ENCODE results near the gene WWOX. TPM values are rescaled to one million over a fixed set of nuclear protein-coding genes. Genes with fewer than 3 reads are reported as not detected.
A peak's percentile ranks its signal among the peaks of the same experiment; 100 is the strongest.

The WWOX gene
- total RNA-seq, 1 experiment from 2014 or later: 15.6 TPM

- H3K4me1 Mint-ChIP-seq: no peaks in the 10 kb centered on the region
- Histone ChIP-seq H2AK5ac (ENCODE audit: insufficient read length, low read length) (no peak overlapping the region), H3K4ac (ENCODE audit: low read depth, low read length) (no peak overlapping the region), H3K56ac (ENCODE audit: insufficient read length, low read depth, low read length) (no peak overlapping the region), H3K9me3 (ENCODE audit: control insufficient read depth, low read depth, low read length) (no peaks in the 10 kb centered on the region), H3K23ac (ENCODE audit: insufficient read length, low read depth, low read length) (no peak overlapping the region), H3K27ac (ENCODE audit: insufficient read length, low read depth, low read length) (no peak overlapping the region), H4K20me1 (ENCODE audit: control insufficient read depth, insufficient read depth, insufficient read length) (no peaks in the 10 kb centered on the region), H2BK120ac (ENCODE audit: low read depth, low read length, poor library complexity, severe bottlenecking) (no peak overlapping the region), H2BK12ac (ENCODE audit: insufficient read length, low read depth, low read length) (no peak overlapping the region), H2BK5ac (ENCODE audit: insufficient read length, low read length) (no peak overlapping the region), H3K79me1 (ENCODE audit: insufficient read depth, low read depth, low read length, poor library complexity, severe bottlenecking) (no peaks in the 10 kb centered on the region), H3K79me2 (ENCODE audit: insufficient read depth, low read length) (no peaks in the 10 kb centered on the region), H3K27me3 (ENCODE audit: insufficient read depth, low read length) (no peaks in the 10 kb centered on the region), H3K4me1 (ENCODE audit: insufficient read depth, low read length) (no peaks in the 10 kb centered on the region), H3K4me2 (ENCODE audit: insufficient read depth, insufficient read length, low read length) (no peak overlapping the region), H4K8ac (replicated peaks; ENCODE audit: insufficient read length, low read depth, low read length) (no peak overlapping the region), H2BK20ac (ENCODE audit: low read depth, low read length, poor library complexity, severe bottlenecking) (no peak overlapping the region), H3K23me2 (ENCODE audit: insufficient read length, low read depth, low read length, poor library complexity, severe bottlenecking) (no peaks in the 10 kb centered on the region), H4K91ac (ENCODE audit: insufficient read length, low read depth, low read length) (no peak overlapping the region), H4K5ac (ENCODE audit: insufficient read length, low read depth, low read length) (no peak overlapping the region), H2BK15ac (ENCODE audit: low read depth, low read length) (no peak overlapping the region), H3K14ac (ENCODE audit: insufficient read depth, low read length) (no peak overlapping the region), H3T11ph (ENCODE audit: low read length) (no peak overlapping the region), H3K9ac (ENCODE audit: extremely low read depth, insufficient read length, low read length) (no peak overlapping the region), H3K18ac (ENCODE audit: insufficient read length, low read depth, low read length) (no peak overlapping the region), H2AFZ (ENCODE audit: low read length) (no peak overlapping the region)
- H3K27me3 Mint-ChIP-seq (ENCODE audit: low read depth): peaks cover 3% of the 10 kb centered on the region
- peak overlapping the region in 1 of 3 experiments; percentile 30; a peak in 1 of 7 replicates for H3K27ac Mint-ChIP-seq
- no CpG with 5 or more reads among the region's 5 CpGs for WGBS (ENCODE audit: extremely low coverage, insufficient read length, low lambda C conversion rate)
- no peak overlapping the region for H3K4me3 Mint-ChIP-seq
- H3K9me3 Mint-ChIP-seq: peaks cover 1 to 3% of the 10 kb centered on the region in 2 experiments; a peak in 2 of 5 replicates
- H3K36me3 Mint-ChIP-seq (ENCODE audit: insufficient read depth in 1 of 3, low read depth in 3 of 3): no peaks in the 10 kb centered on the region; a peak in 1 of 7 replicates
- no peak for TF ChIP-seq CTCF (conservative IDR thresholded peaks at IDR 0.05)
- DNase-seq: no peak
These were observed 55.4 kb downstream of the WWOX start for GRCh38 chr16:78154729-78155461.
